Measurements from ENCODE around the gene MAP3K1.

- peak; percentile 63 for TF ChIP-seq POLR2AphosphoS5 (IDR thresholded peaks at IDR 0.05; ENCODE audit: low read depth, low read length)
- TF ChIP-seq ZFX (IDR thresholded peaks at IDR 0.05), result peak; percentile 45
- TF ChIP-seq, protein P1, sequence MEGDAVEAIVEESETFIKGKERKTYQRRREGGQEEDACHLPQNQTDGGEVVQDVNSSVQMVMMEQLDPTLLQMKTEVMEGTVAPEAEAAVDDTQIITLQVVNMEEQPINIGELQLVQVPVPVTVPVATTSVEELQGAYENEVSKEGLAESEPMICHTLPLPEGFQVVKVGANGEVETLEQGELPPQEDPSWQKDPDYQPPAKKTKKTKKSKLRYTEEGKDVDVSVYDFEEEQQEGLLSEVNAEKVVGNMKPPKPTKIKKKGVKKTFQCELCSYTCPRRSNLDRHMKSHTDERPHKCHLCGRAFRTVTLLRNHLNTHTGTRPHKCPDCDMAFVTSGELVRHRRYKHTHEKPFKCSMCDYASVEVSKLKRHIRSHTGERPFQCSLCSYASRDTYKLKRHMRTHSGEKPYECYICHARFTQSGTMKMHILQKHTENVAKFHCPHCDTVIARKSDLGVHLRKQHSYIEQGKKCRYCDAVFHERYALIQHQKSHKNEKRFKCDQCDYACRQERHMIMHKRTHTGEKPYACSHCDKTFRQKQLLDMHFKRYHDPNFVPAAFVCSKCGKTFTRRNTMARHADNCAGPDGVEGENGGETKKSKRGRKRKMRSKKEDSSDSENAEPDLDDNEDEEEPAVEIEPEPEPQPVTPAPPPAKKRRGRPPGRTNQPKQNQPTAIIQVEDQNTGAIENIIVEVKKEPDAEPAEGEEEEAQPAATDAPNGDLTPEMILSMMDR (IDR thresholded peaks at IDR 0.05 in 2 of 3, conservative IDR thresholded peaks at IDR 0.05 in 1 of 3; ENCODE audit: borderline replicate concordance in 1 of 3, insufficient read depth in 1 of 3, low read depth in 2 of 3, low read length in 2 of 3), result no peak
- peak; percentile 11 for TF ChIP-seq POLR2A (IDR thresholded peaks at IDR 0.05; ENCODE audit: borderline replicate concordance, extremely low read depth, insufficient read depth, insufficient read length)
- TF ChIP-seq EZH2 (IDR thresholded peaks at IDR 0.05), result no peak
- TF ChIP-seq RAD21 (IDR thresholded peaks at IDR 0.05; ENCODE audit: low read depth), result peak; percentile 34; the same call in 1 of the 2 replicates
- TF ChIP-seq JUND (IDR thresholded peaks at IDR 0.05), result no peak
- TF ChIP-seq CEBPB (IDR thresholded peaks at IDR 0.05; ENCODE audit: low read depth), result no peak
Measured at GRCh38 chr5:56814963-56815657, at the start of gene MAP3K1.
